Fibroblast of lung (primary cell): Measurements from ENCODE around the gene CD160.

Source experiments
- EZH2 ChIP-seq: IDR thresholded peaks from 2 replicates; pipeline ENCODE4 v1.5.1; 2012; ENCODE audit warnings: low read length, control low read depth, mild to moderate bottlenecking; ENCODE audit errors: missing control alignments
- TF ChIP-seq, protein P1 (sequence below), 2 donors: IDR thresholded peaks in 1 of 2; conservative IDR thresholded peaks in 1 of 2; 1 replicate in 1 of 2; 2 replicates in 1 of 2; pipeline ENCODE4 v1.5.1; 2011 to 2012; ENCODE audit warnings: low read length in 2 of 2, control low read depth in 1 of 2, inconsistent platforms in 1 of 2, low read depth in 1 of 2, mild to moderate bottlenecking in 1 of 2

DNA sequence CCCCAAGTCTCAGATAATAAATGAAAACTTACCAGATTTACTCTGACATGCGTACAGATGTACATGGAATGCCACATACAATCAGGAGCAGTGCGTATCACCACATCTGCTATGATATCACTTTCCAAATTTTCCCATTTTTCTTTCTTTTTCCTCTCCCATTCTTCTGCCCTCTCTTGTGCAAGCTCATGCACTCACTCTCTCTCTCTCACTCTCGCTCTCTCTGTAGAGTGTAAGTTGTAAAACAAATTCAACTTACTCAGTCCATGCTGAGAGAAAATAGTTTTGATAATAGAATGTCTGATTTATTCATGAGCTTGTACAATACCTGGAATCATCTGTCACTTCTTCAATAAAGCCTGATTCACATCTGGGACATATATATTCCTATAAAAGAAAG is 69.3 kb downstream of the CD160 start:
- no peak for TF ChIP-seq EZH2
- TF ChIP-seq, protein P1, sequence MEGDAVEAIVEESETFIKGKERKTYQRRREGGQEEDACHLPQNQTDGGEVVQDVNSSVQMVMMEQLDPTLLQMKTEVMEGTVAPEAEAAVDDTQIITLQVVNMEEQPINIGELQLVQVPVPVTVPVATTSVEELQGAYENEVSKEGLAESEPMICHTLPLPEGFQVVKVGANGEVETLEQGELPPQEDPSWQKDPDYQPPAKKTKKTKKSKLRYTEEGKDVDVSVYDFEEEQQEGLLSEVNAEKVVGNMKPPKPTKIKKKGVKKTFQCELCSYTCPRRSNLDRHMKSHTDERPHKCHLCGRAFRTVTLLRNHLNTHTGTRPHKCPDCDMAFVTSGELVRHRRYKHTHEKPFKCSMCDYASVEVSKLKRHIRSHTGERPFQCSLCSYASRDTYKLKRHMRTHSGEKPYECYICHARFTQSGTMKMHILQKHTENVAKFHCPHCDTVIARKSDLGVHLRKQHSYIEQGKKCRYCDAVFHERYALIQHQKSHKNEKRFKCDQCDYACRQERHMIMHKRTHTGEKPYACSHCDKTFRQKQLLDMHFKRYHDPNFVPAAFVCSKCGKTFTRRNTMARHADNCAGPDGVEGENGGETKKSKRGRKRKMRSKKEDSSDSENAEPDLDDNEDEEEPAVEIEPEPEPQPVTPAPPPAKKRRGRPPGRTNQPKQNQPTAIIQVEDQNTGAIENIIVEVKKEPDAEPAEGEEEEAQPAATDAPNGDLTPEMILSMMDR (conservative IDR thresholded peaks at IDR 0.05 in 1 of 2, IDR thresholded peaks at IDR 0.05 in 1 of 2; ENCODE audit: low read depth in 1 of 2, low read length in 2 of 2) = no peak
